ACC112 (cell line): Measurements from ENCODE around the gene OR4D2.

Experiments used
- H2AFZ ChIP-seq: fragments of 200-600 bp; sonication (generic); one replicate; pipeline ENCODE4 v1.6.0; 2017; ENCODE audit warnings: antibody characterized with exemption, low read length; ENCODE audit not compliant: unreplicated experiment
- H3K27ac ChIP-seq: fragments of 200-600 bp; sonication (generic); 2 replicates; pipeline ENCODE4 v1.5.1; 2014; ENCODE audit warnings: low read depth, mild to moderate bottlenecking, antibody characterized with exemption, low read length, moderate library complexity
- H3K27me3 ChIP-seq: fragments of 200-600 bp; sonication (generic); 2 replicates; pipeline ENCODE4 v1.6.1; 2014; ENCODE audit warnings: mild to moderate bottlenecking, antibody characterized with exemption, low read length, moderate library complexity, mixed read lengths; ENCODE audit not compliant: insufficient read depth
- H3K36me3 ChIP-seq: fragments of 200-600 bp; sonication (generic); 2 replicates; pipeline ENCODE4 v1.6.1; 2016; ENCODE audit warnings: mild to moderate bottlenecking, antibody characterized with exemption, low read length, moderate library complexity, mixed read lengths; ENCODE audit not compliant: insufficient read depth
- H3K4me1 ChIP-seq: fragments of 200-600 bp; sonication (generic); one replicate; pipeline ENCODE4 v1.6.1; 2016; ENCODE audit warnings: low read length, mixed read lengths; ENCODE audit not compliant: insufficient read depth, unreplicated experiment, control insufficient read depth
- H3K4me3 ChIP-seq: fragments of 200-600 bp; sonication (generic); 2 replicates; pipeline ENCODE4 v1.5.1; 2014; ENCODE audit warnings: mild to moderate bottlenecking, low read depth, low read length
- H3K79me2 ChIP-seq: fragments of 200-600 bp; sonication (generic); one replicate; pipeline ENCODE4 v1.6.0; 2016; ENCODE audit warnings: low read length; ENCODE audit not compliant: control insufficient read depth, unreplicated experiment, insufficient read depth

Gene OR4D2

GRCh38 chr17:58172369-58173071, 5.7 kb downstream of the OR4D2 start:
- Histone ChIP-seq H2AFZ (no peak overlapping the region), H3K36me3 (no peaks in the 10 kb centered on the region), H3K27ac (no peak overlapping the region), H3K4me1 (no peaks in the 10 kb centered on the region), H3K27me3 (peaks cover 90% of the 10 kb centered on the region), H3K79me2 (no peaks in the 10 kb centered on the region), H3K4me3 (no peak overlapping the region)

DNA sequence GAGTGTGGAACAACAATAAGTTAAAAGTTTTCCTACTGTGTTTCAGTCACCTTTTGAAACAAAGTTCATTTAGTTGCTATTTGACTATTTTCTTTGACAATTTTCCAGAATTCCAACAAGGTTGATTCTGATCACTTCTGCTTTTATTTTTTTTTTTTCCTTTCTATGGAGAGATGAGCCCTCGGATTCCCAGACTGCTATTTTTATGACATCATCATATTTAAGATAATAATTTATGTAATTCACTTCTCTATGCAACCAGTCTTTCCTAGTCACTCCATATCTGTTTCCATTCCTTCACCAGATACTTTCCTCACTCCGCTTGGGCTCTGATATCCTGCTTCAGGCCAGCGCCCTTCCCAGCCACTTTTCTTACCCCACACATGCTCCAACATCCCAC, 8.1 kb downstream of the OR4D2 start:
- Histone ChIP-seq H3K79me2 (no peaks in the 10 kb centered on the region), H3K27me3 (peaks cover 84% of the 10 kb centered on the region), H3K4me3 (no peak overlapping the region), H3K36me3 (no peaks in the 10 kb centered on the region), H3K4me1 (no peaks in the 10 kb centered on the region), H2AFZ (no peak overlapping the region), H3K27ac (no peak overlapping the region)

DNA sequence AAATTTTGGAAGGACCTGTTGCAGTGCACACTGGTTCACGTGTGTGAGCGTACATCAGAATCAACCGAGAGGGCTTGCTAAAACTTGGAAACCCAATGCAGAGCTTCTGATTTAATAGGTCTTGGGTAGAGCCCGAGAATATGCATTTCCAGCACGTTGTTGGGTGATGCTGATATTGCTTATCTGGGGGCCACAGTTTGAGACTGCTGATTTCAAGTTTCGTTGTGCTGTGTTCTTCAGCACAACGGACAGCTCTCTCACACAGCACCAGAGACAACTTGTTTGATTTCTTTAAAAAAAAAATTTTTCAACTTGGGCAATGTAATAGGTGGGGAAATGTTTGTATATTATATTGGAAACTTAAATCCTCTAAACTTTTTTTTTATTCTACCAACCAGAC, 9.4 kb downstream of the OR4D2 start:
- H3K36me3 ChIP-seq: no peaks in the 10 kb centered on the region
- no peaks in the 10 kb centered on the region for H3K79me2 ChIP-seq

DNA sequence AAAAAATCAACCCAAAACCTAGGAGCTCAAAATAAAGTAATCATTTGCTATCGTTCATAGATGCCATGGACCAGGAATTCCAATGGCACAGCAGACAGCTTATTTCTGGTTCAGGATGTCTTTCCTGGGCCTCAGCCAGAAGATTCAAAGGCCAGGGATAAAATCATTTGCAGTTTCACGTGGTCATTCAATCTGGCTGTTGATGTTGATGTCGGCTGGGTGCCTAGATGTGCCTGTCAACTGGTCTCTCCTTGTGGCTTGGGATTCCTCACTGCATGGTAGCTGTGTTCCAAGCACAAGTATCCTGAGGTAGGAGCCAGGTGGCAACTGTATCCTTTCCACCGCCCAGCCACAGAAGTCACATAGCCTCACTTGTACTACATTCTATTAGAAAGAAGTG, 15.0 kb downstream of the OR4D2 start:
- Histone ChIP-seq H3K4me3 (no peak overlapping the region), H3K4me1 (no peaks in the 10 kb centered on the region), H3K79me2 (no peaks in the 10 kb centered on the region), H3K27me3 (peaks cover 64% of the 10 kb centered on the region), H3K27ac (no peak overlapping the region), H2AFZ (no peak overlapping the region), H3K36me3 (no peaks in the 10 kb centered on the region)

More for the DNA sequence above, 9.4 kb downstream of the OR4D2 start:
- no peak overlapping the region for H3K4me3 ChIP-seq
- no peak overlapping the region for H3K27ac ChIP-seq
- H3K4me1 ChIP-seq: no peaks in the 10 kb centered on the region
- no peak overlapping the region for H2AFZ ChIP-seq
- peaks cover 85% of the 10 kb centered on the region for H3K27me3 ChIP-seq

GRCh38 chr17:58183514-58183913, 16.7 kb downstream of the OR4D2 start:
- no peaks in the 10 kb centered on the region for H3K4me1 ChIP-seq
- no peaks in the 10 kb centered on the region for H3K79me2 ChIP-seq
- no peaks in the 10 kb centered on the region for H3K36me3 ChIP-seq
- no peak overlapping the region for H2AFZ ChIP-seq
- H3K4me3 ChIP-seq: no peak overlapping the region
- no peak overlapping the region for H3K27ac ChIP-seq
- peaks cover 69% of the 10 kb centered on the region for H3K27me3 ChIP-seq

- H3K79me2 ChIP-seq: no peaks in the 10 kb centered on the region
- H2AFZ ChIP-seq: no peak overlapping the region
- H3K36me3 ChIP-seq: no peaks in the 10 kb centered on the region
- peaks cover 4% of the 10 kb centered on the region for H3K4me1 ChIP-seq
- H3K4me3 ChIP-seq: no peak overlapping the region
- no peak overlapping the region for H3K27ac ChIP-seq
- peaks cover 60% of the 10 kb centered on the region for H3K27me3 ChIP-seq
Observed at GRCh38 chr17:58184308-58184985, 17.7 kb downstream of the OR4D2 start.

DNA sequence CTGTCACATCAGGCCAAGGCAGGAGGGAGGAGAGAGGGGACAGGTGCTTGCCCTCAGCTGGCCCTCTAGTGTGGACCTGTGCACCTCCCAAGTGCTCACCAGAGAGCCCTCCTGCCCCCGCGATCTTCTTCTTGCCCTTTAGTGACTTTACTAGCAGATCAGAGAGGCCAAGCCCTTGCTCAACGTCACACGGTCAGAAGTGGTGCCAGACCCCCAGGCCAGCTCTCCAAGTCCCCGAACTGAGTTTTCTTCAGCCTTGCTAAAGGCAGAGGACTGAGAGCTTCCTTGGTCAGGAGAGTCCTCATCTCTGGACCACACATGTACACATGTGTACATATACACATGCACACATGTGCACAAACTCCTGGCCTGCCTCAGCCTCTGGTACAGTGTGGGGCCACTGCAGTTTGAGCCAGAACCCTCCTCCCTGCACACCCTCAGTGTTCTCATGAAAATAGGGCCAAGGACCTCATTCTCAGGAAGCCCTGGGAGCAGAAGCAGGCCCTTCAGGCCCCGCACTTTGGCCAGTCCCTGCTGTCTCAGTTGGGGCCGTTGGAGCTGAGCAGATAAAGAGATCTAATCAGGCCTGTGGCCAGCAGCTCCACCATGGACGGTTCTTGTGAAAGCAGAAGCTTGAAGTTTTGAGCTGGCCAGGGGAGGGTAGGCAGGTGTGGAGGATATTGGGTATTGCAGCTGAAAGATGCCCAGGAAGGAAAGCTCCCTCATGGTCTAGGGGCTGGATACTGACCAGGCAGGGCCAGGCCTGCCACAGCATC, 18.4 kb downstream of the OR4D2 start:
- Histone ChIP-seq H3K4me1 (peaks cover 12% of the 10 kb centered on the region), H3K36me3 (no peaks in the 10 kb centered on the region), H3K4me3 (no peak overlapping the region)

DNA sequence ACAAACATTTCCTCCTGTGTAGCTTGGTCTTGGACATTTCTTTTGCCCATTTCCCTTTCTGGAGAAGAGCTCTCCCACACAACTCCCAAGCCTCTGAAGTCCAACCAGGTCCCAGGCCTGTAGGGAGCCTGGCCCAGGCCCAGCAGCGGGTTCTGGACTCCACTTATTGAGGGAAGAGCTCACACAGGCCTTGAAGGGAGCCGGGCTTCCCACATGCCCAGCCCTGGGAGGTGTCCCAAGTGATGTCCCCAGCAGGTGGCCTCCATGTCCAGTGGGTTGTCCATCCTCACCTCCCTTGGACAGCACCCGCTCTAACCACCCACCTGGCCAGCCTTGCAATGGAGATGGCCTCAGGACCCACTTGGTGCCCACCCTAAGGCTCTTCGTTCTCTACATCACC, 19.8 kb downstream of the OR4D2 start:
- Histone ChIP-seq H3K27me3 (peaks cover 51% of the 10 kb centered on the region), H3K79me2 (no peaks in the 10 kb centered on the region), H3K4me1 (peaks cover 14% of the 10 kb centered on the region), H3K4me3 (no peak overlapping the region), H3K27ac (no peak overlapping the region), H2AFZ (no peak overlapping the region), H3K36me3 (no peaks in the 10 kb centered on the region)

More for the DNA sequence above, 18.4 kb downstream of the OR4D2 start:
- H2AFZ ChIP-seq: no peak overlapping the region
- no peaks in the 10 kb centered on the region for H3K79me2 ChIP-seq
- no peak overlapping the region for H3K27ac ChIP-seq
- H3K27me3 ChIP-seq: peaks cover 52% of the 10 kb centered on the region

DNA sequence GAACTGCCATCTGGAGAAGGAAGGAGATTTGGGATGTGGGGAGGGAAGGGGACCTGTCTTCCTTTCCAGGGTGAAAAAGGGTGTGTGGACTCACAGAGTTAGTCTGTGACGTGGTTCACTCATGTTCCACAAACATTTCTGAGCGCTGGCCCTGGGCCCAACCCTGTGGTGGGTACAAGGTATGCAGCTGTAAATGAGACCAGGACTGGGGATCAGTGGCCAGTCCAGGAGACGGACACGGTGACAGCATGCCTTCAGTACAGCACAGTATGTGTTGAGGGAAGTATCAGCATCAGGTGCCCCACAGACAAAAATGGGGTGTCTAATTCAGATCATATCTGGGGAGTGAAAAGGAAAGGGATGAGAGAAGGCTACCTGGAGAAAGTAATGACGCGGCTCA, 20.3 kb downstream of the OR4D2 start:
- Histone ChIP-seq H2AFZ (no peak overlapping the region), H3K4me1 (peaks cover 14% of the 10 kb centered on the region), H3K27me3 (peaks cover 51% of the 10 kb centered on the region), H3K36me3 (no peaks in the 10 kb centered on the region), H3K27ac (no peak overlapping the region), H3K4me3 (no peak overlapping the region), H3K79me2 (no peaks in the 10 kb centered on the region)

GRCh38 chr17:58187675-58188074, 20.9 kb downstream of the OR4D2 start:
- no peak overlapping the region for H3K27ac ChIP-seq
- H3K4me3 ChIP-seq: no peak overlapping the region
- peaks cover 53% of the 10 kb centered on the region for H3K27me3 ChIP-seq
- H3K79me2 ChIP-seq: no peaks in the 10 kb centered on the region
- H3K36me3 ChIP-seq: no peaks in the 10 kb centered on the region
- peaks cover 14% of the 10 kb centered on the region for H3K4me1 ChIP-seq
- H2AFZ ChIP-seq: no peak overlapping the region
